CD4-positive, alpha-beta T cell treated with Interleukin-6 at 100 ng/mL for 8 hours (primary cell): ENCODE measurements around the gene CAPZA2.
A peak's percentile ranks its signal among the peaks of the same experiment; 100 is the strongest.
"Not testable (repeated sequence)": the region's sequence is repeated elsewhere in the genome, so short reads cannot be mapped to it uniquely, and the experiment has no call there.

Source experiments
- DNase-seq: peaks from one replicate; pipeline ENCODE4 v3.0.0-alpha.2; 2020; ENCODE audit warnings: mixed read lengths, low spot score

CAPZA2 gene

DNA sequence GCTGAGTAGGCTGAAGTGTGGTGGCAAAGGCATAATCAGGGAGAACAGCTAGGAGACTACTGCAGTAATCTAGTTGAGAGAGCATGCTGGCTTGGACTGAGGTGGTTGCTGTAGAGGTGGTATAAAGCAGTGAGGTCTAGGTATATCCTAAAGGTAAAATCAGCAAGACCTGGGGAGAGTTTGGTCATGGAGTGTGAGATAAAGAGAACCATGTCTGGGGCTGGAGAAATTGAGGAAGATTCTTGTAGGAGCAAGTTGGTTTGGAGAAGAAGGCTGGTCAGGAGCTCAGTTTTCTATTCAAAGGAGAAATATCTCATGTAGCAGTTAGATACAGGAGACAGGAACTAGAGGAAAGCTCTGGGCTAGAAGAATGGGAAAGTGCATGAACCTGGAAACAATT, 58.0 kb downstream of the CAPZA2 start:
- DNase-seq, result no peak

DNA sequence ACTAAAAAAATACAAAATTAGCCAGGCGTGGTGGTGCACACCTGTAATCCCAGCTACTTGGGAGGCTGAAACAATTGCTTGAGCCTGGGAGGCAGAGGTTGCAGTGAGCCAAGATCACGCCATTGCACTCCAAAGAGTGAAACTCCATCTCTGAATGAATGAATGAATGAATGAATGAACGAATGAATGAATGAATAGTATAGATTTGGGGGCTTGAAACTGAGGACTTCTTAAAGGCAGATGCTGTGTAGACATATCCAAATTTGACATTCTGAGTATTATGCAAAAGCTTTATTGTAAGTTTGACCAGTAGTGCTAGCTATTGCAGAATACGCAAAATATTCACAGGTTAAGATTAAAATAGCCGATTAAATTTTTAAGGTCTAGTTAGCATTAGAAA, 60.2 kb downstream of the CAPZA2 start:
- DNase-seq, result no peak

DNA sequence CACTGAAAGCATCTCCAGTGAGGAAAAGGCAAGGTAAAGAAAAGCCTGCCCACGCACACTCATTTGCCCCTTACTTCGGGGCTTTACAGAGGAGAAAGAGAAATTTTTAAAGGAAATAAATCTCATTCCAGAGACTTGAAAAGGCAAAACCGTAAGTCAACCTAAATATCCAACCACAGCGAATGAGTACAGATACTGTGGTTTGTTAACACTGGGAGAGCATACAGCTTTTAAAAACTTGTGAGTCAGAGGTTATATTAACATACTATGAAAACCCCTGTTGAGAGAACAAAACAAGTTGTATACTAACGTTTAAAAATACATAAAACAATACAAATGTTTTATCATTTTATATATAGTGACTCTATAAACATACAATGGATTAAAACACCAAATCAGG, 62.4 kb downstream of the CAPZA2 start:
- no peak for DNase-seq

DNA sequence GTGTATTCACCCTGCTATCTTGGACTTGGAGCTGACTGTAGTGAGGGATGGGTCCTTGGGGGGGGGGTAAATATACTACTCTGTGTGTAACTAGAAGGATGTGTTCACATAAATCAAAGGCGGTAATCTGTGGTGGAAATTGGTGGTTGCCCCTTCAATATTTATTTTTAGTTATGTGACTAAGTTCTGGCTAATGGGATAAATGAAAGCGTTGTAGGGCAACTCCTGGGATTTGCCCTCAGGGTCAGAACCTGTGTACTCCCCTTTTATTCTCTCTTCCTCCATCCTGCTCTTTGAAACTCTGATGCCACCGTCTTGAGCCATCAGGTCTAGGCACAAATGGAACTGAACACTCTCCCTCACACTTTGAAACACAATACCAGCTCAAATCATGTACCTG, 66.6 kb downstream of the CAPZA2 start:
- DNase-seq, result no peak

DNA sequence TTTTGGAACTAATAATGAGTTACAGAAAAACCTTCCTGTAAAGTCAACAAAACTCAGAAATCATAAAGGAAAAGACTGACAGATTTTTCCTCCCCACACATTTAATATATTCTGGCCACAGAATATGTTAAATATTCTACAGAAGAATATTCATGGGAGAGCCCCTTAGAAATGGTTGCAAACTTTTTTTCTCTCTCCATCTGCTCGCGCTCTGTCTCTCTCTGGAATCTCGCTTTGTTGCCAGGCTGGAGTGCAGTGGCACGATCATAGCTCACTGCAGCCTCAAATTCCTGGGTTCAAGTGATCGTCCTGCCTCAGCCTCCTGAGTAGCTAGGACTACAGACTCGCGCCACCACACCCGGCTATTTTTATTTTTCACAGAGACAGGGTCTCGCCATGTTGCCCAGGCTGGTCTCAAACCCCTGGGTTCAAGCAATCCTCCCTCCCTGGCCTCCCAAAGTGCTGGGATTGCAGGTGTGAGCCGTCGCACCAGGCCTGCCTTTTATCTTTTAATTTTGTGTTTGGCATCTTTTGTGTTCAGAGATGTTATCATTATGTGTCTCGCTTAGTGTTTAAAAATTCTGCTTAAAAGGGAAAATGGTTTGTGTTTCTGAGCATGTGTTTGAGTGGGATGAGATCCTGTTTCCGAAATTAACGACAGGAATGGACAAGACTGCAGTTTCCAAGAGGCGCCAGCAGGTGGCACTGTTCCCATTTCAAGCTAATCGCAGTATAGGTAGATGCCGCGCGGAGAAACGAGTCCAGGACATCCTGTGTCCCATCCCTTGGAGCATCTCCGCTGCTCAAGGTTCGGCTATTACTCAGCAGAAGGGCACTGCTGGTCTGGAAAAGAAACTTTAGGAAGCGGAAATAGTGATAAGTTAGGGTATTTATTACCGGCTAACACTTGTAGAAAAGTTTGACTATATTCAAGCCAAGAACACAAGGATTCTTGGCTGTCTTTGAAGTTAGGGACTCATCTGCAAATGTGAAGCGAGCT, 67.8 kb downstream of the CAPZA2 start:
- peak; percentile 68 for DNase-seq

DNA sequence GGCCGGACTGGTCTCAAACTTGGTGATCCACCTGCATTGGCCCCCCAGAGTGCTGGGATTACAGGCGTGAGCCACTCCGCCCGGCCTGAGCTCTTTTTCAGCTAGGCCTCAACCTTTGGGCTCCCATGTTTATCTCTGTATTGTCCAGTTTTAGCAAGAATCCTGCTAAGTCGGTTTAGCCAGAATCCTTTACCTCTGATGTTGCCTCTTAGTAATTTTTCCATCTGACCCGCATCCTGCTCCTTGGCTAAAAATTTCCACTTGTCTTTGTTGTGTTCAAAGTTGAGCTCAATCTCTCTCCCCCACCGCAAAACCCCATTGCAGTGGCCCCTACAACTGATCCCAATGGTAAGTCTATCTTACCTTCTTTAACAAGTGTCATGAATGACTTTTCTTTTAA, 70.2 kb downstream of the CAPZA2 start:
- DNase-seq, result no peak

DNA sequence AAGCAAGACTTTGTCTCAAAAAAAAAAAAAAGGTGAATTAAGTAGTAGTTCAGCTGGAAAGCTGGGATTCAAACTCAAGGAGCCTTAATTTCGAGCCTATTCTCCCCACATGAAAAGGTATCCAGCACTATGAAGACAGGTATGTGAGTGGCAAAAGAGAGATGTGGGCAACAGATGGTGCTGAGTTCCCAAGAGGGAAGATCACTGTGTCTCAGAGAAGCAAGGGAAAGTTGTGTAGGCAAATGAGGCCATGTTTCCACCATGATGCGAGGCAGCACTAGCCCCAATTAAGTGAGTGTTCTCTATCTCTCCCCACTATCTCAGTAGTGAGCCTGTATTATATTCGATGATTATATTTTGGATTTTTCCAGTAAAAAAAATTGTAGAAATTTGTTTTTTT, 71.1 kb downstream of the CAPZA2 start:
- no peak for DNase-seq

DNA sequence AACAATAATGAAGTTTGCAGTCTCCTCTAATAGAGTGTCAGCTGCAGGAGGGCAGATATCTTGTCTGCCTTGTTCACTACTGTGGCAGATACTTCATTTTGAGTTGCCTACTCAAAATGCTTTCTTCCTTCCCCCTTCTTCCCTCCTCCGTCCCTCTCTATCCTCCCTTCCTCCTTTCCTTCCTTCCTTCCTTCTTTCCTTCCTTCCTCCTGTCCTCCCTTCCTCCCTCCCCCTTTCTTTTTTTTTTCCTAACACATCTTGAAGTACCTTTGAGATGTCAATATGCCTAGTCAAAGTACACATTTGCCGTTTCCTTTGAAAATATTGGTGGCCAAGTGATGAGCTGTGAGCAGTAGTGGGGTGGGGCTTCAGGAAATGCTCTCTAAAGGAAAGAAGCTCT, 72.2 kb downstream of the CAPZA2 start:
- no peak for DNase-seq

DNA sequence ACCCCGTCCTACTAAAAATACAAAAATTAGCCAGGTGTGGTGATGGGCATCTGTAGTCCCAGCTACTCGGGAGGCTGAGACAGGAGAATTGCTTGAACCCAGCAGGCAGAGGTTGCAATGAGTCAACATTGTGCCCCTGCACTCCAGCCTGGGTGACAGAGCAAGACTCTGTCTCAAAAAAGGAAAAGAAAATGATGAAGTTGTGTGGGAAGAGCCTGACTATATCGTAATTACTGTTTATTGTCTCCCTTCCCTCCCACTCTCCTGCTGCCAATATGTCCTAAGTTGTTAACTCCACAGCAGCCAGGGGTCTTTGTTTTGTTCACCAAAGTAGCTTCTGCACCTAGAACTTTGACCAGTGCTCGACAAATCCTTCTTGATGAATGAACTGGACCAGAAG, 74.5 kb downstream of the CAPZA2 start:
- not testable (repeated sequence) for DNase-seq

DNA sequence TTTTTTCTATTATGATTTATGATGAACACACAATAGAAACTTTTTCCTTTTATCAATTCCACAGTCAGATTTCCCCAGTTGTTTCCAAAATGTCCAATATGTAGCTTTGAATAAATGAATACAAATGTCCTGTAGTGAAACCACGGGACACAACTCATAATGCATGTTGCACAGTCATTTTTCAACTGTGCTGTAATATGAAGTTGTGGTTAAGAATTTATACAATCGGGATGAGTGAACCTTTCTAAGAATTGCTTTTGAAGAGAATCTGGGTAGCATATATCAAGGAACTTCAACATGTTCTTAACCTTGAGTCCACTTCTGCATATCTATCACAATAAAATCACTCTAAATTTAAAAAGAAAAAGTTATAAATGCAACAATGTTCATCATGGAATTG, 76.3 kb downstream of the CAPZA2 start:
- no peak for DNase-seq

DNA sequence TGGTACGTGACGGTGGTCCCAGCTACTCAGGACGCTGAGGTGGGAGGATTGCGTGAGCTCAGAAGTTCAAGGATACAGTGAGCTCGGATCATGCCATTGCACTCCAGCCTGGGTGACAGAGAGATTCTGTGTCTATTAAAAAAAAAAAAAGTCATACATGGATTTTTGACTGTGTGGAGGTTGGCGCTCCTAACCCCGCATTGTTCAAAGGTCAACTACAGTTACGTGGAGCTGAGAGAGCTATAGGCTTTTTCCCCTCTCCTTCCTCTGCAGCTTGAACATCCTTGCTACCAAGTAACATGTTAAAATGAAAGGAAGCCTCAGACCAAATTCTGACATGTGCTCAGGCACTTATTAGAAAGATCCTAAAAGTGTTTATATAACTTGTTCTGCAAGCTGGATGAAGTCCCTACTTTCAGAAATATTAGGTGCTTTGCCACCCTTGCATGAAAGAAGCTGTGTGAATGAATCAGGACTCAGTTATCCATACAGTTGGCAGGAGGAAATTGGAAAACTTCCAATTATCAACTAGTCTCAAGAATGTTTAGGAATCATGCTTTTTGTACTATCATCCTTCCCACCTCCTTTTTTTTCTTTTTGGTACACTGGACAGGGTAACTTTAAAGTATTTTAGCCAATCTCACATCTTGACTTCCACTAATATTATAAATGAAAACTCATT, 78.4 kb downstream of the CAPZA2 start:
- no peak for DNase-seq

DNA sequence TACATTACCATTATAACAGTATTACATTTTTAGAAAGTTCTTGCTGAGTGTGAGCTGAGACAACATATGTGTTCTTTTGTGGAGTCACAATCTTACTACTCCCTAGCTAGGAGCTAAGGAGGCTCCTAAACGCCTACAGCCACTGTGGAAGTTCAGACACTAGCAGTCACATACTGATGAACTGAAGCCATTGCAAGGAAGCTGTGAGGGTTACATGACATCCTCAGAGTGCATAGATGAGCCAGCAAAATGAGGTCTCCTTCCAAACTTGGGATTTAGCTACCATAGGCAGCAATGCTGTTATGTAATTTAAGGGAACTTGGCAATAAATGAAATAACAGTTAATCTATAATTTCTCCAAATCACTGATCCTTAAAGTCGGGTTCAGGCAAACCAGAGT, 80.1 kb downstream of the CAPZA2 start:
- DNase-seq, result no peak

DNA sequence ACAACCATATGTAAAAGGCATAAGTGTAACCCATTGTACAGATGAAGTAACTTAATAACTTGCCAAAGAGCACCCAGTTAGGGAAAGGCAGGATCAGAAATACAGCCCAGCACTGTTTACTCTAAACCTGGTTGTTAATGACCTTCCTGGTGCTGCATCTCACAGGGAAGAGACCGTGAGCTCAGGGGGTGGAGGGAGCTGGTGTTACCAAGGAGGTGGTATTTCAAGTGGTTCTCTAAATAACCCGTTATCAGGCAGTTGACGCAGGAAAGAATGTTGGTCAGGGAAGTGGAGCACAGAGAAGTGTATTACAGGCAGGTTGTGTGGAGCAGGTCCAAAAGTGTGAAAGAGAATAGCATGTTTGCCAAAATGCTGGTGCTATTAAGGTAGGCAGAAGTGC, 86.5 kb downstream of the CAPZA2 start:
- no peak for DNase-seq

DNA sequence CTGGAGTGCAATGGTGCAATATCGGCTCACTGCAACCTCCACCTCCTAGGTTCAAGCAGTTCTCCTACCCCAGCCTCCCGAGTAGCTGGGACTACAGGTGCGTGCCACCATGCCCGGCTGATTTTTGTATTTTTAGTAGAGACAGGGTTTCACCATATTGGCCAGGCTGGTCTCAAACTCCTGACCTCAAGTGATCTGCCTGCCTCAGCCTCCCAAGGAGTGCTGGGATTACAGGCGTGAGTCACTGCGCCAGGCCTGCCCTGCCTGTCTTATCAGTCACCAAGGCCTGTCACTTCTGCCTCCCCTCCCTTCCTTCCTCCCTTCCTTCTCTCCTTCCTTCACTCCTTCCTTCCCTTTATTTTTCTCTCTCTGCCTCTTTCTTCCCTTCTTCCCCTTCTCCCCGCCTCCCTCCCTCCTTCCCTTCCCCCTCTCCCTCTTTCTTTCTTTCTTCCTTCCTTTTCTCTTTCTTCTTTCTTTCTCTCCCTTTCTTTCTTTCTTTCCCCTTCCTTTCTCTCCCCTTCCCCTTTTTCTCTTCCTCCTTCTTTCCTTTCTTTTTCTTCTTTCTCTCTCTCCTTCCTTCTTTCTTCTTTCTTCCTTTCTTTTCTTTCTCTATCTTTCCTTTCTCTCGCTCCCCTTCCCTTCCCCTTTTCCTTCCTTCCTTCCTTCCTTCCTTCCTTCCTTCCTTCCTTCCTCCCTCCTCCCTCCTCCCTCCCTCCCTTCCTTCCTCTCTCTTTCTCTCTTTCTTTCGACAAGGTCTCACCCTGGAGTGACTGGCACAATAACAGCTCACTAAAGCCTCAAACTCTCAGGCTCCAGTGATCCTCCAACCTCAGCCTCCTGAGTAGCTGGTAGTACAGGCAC, 87.8 kb downstream of the CAPZA2 start:
- DNase-seq, result no peak

DNA sequence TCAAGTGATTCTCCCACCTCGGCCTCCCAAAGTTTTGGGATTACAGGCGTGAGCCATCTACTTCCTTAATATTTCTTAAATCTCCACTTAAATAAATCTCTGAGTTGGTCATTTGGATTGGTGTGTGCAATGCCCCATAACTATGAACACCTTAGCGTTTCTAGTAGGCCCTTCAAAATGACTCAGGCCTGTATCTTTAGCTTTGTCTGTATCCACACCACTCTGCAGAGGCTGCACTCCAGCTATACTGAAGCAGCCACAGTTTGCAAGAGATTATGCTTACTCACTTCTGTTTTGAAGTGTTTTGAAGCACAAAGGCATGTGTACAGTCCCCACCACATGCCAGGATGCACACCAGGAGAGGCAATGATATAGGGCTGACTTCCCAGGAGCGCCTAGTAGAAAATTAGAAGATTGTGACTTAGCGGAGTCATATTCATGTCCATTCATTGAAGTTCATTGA, 88.5 kb downstream of the CAPZA2 start:
- no peak for DNase-seq

DNA sequence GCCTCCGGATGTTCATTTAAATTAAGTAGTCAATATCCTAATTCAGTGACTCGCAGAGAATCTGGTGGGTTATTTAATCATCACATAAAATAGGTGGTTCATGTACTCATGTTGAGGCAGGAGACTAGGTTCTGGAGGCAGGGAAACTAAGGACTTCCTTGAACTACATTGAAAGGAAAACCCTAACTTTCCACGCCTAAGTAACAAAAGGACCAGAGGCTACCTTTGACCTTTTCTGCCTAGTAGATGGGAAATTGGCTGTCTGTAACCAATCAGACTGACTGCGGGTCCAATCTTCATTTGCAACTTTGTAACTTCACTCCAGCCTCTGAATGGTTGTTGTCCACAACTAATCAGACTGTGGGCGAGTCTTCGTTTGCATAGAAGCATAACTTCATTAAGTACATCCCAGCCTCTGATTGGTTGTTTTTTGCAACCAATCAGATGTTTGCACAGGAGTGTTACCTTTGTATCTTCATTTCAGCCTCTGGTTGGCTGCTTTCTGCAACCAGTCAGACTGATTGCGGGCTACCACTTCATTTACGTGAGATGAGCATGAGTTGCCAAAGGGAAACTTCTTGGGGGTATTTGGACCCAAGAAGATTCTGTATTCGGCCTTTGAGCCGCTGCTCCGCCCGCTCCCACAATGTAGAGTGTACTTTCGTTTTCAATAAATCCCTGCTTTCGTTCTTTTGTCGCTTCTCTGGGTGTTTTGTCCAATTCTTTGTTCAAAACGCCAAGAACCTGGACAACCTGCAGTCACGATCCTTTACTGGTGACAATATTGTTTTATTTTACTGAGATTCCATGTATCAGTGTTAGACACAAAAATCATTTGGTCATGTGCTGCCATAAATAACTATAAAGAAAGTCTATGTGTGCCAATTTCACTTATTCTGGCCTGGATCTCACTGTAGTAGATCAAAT, 89.2 kb downstream of the CAPZA2 start:
- no peak for DNase-seq

DNA sequence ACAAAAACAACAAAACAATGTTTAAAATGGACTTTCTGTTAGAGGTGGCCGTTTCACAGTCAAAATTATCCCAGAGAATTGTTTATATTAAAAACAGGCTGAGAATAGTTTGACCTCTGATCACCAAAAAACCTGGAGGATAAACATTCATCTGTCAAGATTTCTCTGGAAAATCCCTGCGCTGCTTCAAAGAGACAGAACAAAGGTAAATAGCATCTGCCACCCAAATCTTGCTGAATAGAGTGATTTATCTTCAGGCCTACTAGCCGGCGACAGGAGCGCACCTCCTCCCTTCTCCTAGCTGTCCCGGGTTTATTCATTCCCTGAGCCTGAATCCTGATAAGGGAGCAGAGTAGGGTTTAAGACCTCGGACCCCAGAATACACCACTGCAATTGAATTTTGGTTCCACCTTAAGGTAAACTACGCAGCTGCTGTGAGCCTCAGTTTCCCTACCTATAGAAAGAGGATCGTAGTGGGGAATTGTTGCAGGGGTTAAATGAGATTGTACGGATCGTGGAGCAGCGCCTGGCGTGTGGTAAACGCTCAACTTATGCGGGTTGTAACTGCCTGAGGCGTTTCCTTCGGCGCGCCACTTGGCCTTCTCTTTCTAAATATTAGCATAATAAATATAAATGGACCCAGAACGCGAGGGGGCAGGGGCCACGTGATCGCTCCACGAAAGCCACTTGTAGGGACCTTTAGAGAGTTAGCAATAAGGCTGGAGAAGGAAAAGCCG, 90.4 kb downstream of the CAPZA2 start:
- no peak for DNase-seq

DNA sequence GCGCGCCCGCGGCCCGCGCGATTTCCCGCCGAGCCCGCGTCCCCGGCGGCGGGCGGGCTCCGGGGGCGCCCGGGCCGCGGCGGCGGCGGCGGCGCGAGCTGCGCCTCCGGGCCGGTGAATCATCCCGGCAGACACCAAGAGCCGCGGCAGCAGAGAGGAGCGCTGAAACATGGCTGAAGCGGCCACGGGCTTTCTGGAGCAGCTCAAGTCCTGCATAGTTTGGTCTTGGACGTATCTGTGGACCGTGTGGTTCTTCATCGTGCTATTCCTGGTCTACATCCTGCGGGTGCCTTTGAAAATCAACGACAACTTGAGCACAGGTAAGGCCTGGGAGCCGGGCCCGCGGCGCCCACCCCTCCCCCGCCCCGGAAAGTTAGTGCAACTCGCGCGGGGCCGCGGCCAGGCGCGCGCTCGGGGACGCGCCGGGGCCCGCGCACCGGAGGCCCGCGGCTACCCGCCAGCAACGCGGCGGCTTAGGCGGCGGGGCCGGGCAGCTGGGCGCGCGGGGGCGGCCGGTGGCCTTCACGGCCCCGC, 91.1 kb downstream of the CAPZA2 start, which contains the start of gene ST7:
ST7 (plus strand) TSS at position 130 of the 534 bp plus-strand sequence; CDS start at position 170, 40 bp downstream.
- peak; percentile 56 for DNase-seq

DNA sequence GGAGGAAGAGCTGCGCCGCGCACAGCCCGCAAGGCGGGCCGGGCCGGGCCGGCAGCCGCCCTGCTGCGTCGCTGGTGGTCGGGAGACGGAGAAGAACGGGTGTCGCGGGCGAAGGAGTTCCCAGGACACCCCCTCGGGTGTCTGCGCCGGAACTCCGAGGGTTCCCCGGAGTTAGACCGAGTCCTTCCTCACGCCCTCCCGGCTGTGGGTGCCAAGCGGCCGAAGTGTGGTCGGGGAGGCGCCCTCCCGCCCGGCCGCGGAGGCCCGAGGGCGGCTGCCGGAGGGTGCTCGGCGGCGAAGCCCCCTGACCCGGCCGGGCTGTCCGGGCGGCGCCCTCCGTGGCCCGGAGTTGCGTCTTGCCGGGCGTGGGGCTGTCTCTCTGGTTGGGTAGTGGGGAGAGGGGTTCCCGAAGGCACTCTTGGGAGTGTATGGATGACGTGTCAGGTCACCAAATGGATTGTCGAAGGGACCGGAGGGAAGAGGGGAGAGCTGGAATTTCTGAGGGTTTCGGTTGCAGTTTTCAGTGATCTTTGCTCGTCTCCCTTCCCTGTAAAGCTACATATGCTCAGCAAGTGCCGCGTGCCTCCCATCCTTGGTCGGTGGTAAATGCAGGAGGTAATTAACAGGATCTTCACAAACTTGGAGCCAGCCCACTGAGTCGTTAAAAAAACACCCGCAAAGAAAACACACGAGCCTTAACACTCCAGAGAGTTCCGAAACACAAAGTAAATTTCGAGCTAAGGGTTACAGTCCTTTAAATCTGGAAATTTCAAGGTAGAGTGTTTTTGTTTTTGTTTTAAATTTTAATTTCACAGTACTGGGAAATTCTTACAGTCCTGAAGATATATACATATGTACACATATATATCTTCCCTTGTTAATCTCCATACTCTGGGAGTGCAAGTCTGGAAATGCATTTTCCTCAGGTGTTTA, 91.8 kb downstream of the CAPZA2 start:
- DNase-seq, result peak; percentile 9
